IMR-90 (cell line): ENCODE data around the gene CCL4. TPM values are rescaled to one million over a fixed set of nuclear protein-coding genes. Genes with fewer than 3 reads are reported as not detected.

Experiments
- ATAC-seq: fragments of 200-7000 bp; cut with Tn5 transposase; 2 replicates; pipeline ENCODE4 v1.9.1; 2020; ENCODE audit warnings: low read depth, mild to moderate bottlenecking, moderate library complexity
- BruUV-seq: library from RNA; stranded (reverse); fragments of 400-500 nt; replicated peaks from 2 replicates; lab custom pipeline; 2021; lab: Mats Ljungman, UMichigan
- CTCF ChIA-PET: fragments of 300-600 bp; formaldehyde crosslinking; extraction: SDS; loops from one replicate; lab custom pipeline; 2021; ENCODE audit warnings: antibody characterized with exemption; lab: Yijun Ruan, JAX
- POLR2A ChIA-PET: fragments of 300-600 bp; sonication (Branson Sonifier 250); formaldehyde crosslinking; loops from one replicate; lab custom pipeline; 2022; ENCODE audit warnings: antibody characterized with exemption; ENCODE audit not compliant: unreplicated experiment; lab: Charles Lee
- DNase-seq: peaks from one replicate; pipeline ENCODE4 v3.0.0; 2013
- H2AFZ ChIP-seq: replicated peaks from 2 replicates; pipeline ENCODE3; 2013; ENCODE audit warnings: low read length, mild to moderate bottlenecking; ENCODE audit not compliant: poor library complexity
- H2AK5ac ChIP-seq: 2 replicates; pipeline ENCODE4 v1.6.1; 2013; ENCODE audit warnings: low read depth, low read length, inconsistent platforms
- H2AK9ac ChIP-seq: replicated peaks from 2 replicates; pipeline ENCODE3; 2013; ENCODE audit warnings: mild to moderate bottlenecking, low read depth, low read length, moderate library complexity; ENCODE audit not compliant: poor library complexity
- H2BK120ac ChIP-seq: 2 replicates; pipeline ENCODE4 v1.6.1; 2013; ENCODE audit warnings: low read depth, low read length, inconsistent platforms
- H2BK15ac ChIP-seq: 3 replicates; pipeline ENCODE4 v1.6.1; 2013; ENCODE audit warnings: low read depth, low read length, inconsistent platforms
- H2BK20ac ChIP-seq: 2 replicates; pipeline ENCODE4 v1.6.1; 2013; ENCODE audit warnings: low read depth, mild to moderate bottlenecking, inconsistent platforms, low read length, moderate library complexity
- H2BK5ac ChIP-seq: 2 replicates; pipeline ENCODE4 v1.6.1; 2013; ENCODE audit warnings: mild to moderate bottlenecking, low read depth, low read length, inconsistent platforms; ENCODE audit not compliant: poor library complexity, severe bottlenecking
- H3K14ac ChIP-seq: replicated peaks from 2 replicates; pipeline ENCODE4 v1.6.1; 2013; ENCODE audit warnings: low read depth, low read length, inconsistent platforms
- H3K18ac ChIP-seq: 2 replicates; pipeline ENCODE4 v1.6.1; 2013; ENCODE audit warnings: low read depth, low read length, control low read depth
- H3K23ac ChIP-seq: 2 replicates; pipeline ENCODE4 v1.6.1; 2013; ENCODE audit warnings: low read depth, low read length, inconsistent platforms
- H3K27ac ChIP-seq: 2 replicates; pipeline ENCODE4 v1.5.1; 2013; ENCODE audit warnings: mild to moderate bottlenecking, control low read depth, low read length; ENCODE audit not compliant: insufficient read depth
- H3K27me3 ChIP-seq: 2 replicates; pipeline ENCODE4 v1.6.1; 2013; ENCODE audit warnings: low read length; ENCODE audit not compliant: control insufficient read depth, insufficient read depth
- H3K36me3 ChIP-seq: 2 replicates; pipeline ENCODE4 v1.6.1; 2013; ENCODE audit warnings: low read length, mixed read lengths; ENCODE audit not compliant: control insufficient read depth, insufficient read depth
- H3K4ac ChIP-seq: 2 replicates; pipeline ENCODE4 v1.6.1; 2013; ENCODE audit warnings: low read depth, low read length, inconsistent platforms
- H3K4me1 ChIP-seq: 2 replicates; pipeline ENCODE4 v1.6.1; 2013; ENCODE audit warnings: low read length, mixed read lengths; ENCODE audit not compliant: control insufficient read depth, insufficient read depth
- H3K4me2 ChIP-seq: 2 replicates; pipeline ENCODE4 v1.6.1; 2013; ENCODE audit warnings: low read depth, mild to moderate bottlenecking, control low read depth, low read length, moderate library complexity
- H3K4me3 ChIP-seq: 2 replicates; pipeline ENCODE4 v1.5.1; 2013; ENCODE audit warnings: low read depth, mild to moderate bottlenecking, control low read depth, low read length, moderate library complexity; ENCODE audit not compliant: insufficient read depth
- H3K56ac ChIP-seq: 2 replicates; pipeline ENCODE4 v1.6.1; 2013; ENCODE audit warnings: low read length, inconsistent platforms; ENCODE audit not compliant: insufficient read depth; ENCODE audit errors: extremely low read depth
- H3K79me1 ChIP-seq, 2 experiments: 2 replicates each; pipeline ENCODE4 v1.6.1; 2013; ENCODE audit warnings: low read length in 2 of 2, inconsistent platforms in 1 of 2, low read depth in 1 of 2
- H3K9ac ChIP-seq: 2 replicates; pipeline ENCODE4 v1.6.1; 2013; ENCODE audit warnings: low read depth, low read length, control low read depth
- H3K9me1 ChIP-seq: 2 replicates; pipeline ENCODE4 v1.6.1; 2013; ENCODE audit warnings: low read length, inconsistent platforms; ENCODE audit not compliant: insufficient read depth
- H3K9me3 ChIP-seq: 2 replicates; pipeline ENCODE4 v1.6.1; 2013; ENCODE audit warnings: low read length; ENCODE audit not compliant: control insufficient read depth, insufficient read depth
- H4K20me1 ChIP-seq: 2 replicates; pipeline ENCODE4 v1.6.1; 2013; ENCODE audit warnings: low read length, inconsistent platforms; ENCODE audit not compliant: insufficient read depth
- H4K5ac ChIP-seq: 2 replicates; pipeline ENCODE4 v1.6.1; 2013; ENCODE audit warnings: mild to moderate bottlenecking, low read depth, low read length, control low read depth
- H4K8ac ChIP-seq, 2 experiments: 2 replicates each; pipeline ENCODE4 v1.6.1; 2013; ENCODE audit warnings: low read depth in 2 of 2, low read length in 2 of 2, control low read depth in 1 of 2, inconsistent platforms in 1 of 2
- H4K91ac ChIP-seq: 2 replicates; pipeline ENCODE4 v1.6.1; 2013; ENCODE audit warnings: low read depth, low read length, inconsistent platforms; ENCODE audit not compliant: insufficient read depth
- CHD1 ChIP-seq: IDR thresholded peaks from 2 replicates; pipeline ENCODE4 v1.6.1; 2012; ENCODE audit warnings: low read depth, low read length, improper control_type of control experiment
- MXI1 ChIP-seq: IDR thresholded peaks from 2 replicates; pipeline ENCODE4 v1.6.1; 2012; ENCODE audit warnings: low read depth, mild to moderate bottlenecking, low read length, moderate library complexity, borderline replicate concordance
- POLR2A ChIP-seq: IDR thresholded peaks from 2 replicates; pipeline ENCODE4 v1.6.1; 2012; ENCODE audit warnings: mild to moderate bottlenecking, low read depth, low read length
- WGBS, 2 experiments: methylation state at CpG; one replicate each; pipeline versions ENCODE4 v1.1.5 to v1.1.7; 2013; ENCODE audit warnings: missing lambda C conversion rate in 2 of 2; ENCODE audit not compliant: insufficient read length in 1 of 2; ENCODE audit errors: extremely low coverage in 2 of 2; 5-methylcytosine and 5-hydroxymethylcytosine counted together
- dilution Hi-C: fragments of 300-500 bp; cut with HindIII; formaldehyde crosslinking; loops from one replicate; pipeline ENCODE4 v1.14.3; 2018; ENCODE audit warnings: low sequenced_read_pairs; ENCODE audit not compliant: unreplicated experiment
- in situ Hi-C: fragments of 300-500 bp; cut with MboI; formaldehyde crosslinking; loops from 3 replicates; pipeline ENCODE4 v1.14.3; 2019; ENCODE audit warnings: low sequenced_read_pairs, inconsistent platforms, mixed read lengths
- intact Hi-C: fragments of 100-400 bp; cut with micrococcal nuclease; formaldehyde crosslinking; loops from 2 replicates; pipeline ENCODE4 v1.10.0; 2022
- polyA plus RNA-seq, 3 experiments: library from polyadenylated mRNA; depleted of rRNA; stranded (reverse); fragments of >200 nt; gene quantifications; 2 replicates each; pipeline ENCODE4 v1.2.3, GENCODE V29; 2012; ENCODE audit warnings: low replicate concordance in 1 of 3
- total RNA-seq: library from RNA; depleted of rRNA; stranded (reverse); fragments of >200 nt; gene quantifications from 2 replicates; pipeline ENCODE4 v1.2.3, GENCODE V29; 2012
- TF ChIP-seq, protein P1 (sequence below): fragments of 150-350 bp; IDR thresholded peaks from 2 replicates; pipeline ENCODE4 v1.6.1; 2016; ENCODE audit warnings: low read depth, mild to moderate bottlenecking, low read length, moderate library complexity, borderline replicate concordance

The CCL4 gene
- total and polyA plus RNA-seq, 2 of the 4 experiments (the other 2 are of a cell fraction): not detected

DNA sequence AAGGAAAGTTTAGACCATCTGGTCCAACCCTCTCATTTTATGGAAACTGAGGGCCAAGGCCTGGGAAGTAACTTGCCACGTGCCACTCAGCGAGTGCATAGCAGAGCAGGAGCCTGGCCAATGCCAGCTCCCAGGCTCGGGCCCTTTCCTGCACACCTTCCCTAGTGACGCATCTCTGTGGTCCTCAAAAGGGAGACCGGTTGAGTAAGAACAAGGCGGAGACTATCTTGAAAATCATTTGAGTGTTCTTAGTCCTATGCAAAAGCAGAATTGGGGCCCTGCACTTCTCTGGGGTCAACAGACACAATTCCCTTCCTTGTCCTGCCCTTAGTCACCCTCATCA, 2.8 kb downstream of the CCL4 start:
- Histone ChIP-seq H3K9ac (no peak overlapping the region), H3K4me3 (no peak overlapping the region), H3K36me3 (no peaks in the 10 kb centered on the region), H2AK5ac (no peak overlapping the region), H3K9me3 (no peaks in the 10 kb centered on the region), H4K91ac (no peak overlapping the region), H2BK15ac (no peak overlapping the region), H3K9me1 (no peaks in the 10 kb centered on the region), H2BK20ac (no peak overlapping the region), H3K4me2 (no peak overlapping the region), H4K5ac (no peak overlapping the region), H3K27ac (no peak overlapping the region), H3K4me1 (no peaks in the 10 kb centered on the region), H2AK9ac (no peak overlapping the region), H3K23ac (no peak overlapping the region), H3K27me3 (no peaks in the 10 kb centered on the region), H2AFZ (no peak overlapping the region), H4K20me1 (no peaks in the 10 kb centered on the region), H3K4ac (no peak overlapping the region), H3K14ac (no peak overlapping the region), H3K79me1 (no peaks in the 10 kb centered on the region), H2BK120ac (no peak overlapping the region), H2BK5ac (no peak overlapping the region), H3K18ac (no peak overlapping the region), H3K56ac (no peak overlapping the region), H4K8ac (no peak overlapping the region)
- DNase-seq (no peak), ATAC-seq (no peak)
- intact Hi-C loops (no loop called here), in situ Hi-C loops (no loop called here), dilution Hi-C loops (no loop called here)
- ChIA-PET POLR2A (no interaction called here), CTCF (no interaction called here)
- no peak for TF ChIP-seq CHD1
- TF ChIP-seq, protein P1, sequence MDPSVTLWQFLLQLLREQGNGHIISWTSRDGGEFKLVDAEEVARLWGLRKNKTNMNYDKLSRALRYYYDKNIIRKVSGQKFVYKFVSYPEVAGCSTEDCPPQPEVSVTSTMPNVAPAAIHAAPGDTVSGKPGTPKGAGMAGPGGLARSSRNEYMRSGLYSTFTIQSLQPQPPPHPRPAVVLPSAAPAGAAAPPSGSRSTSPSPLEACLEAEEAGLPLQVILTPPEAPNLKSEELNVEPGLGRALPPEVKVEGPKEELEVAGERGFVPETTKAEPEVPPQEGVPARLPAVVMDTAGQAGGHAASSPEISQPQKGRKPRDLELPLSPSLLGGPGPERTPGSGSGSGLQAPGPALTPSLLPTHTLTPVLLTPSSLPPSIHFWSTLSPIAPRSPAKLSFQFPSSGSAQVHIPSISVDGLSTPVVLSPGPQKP: no peak
- no peak for TF ChIP-seq POLR2A
- TF ChIP-seq MXI1: no peak
- WGBS, 2 experiments: no CpG with 5 or more reads among the region's 6 CpGs
- no TSS peak for BruUV-seq
